GM12878 (cell line): ENCODE measurements around the gene SCRG1. TPM values are rescaled to one million over a fixed set of nuclear protein-coding genes. Genes with fewer than 3 reads are reported as not detected.

Source experiments
- ATAC-seq: fragments of 200-7000 bp; cut with Tn5 transposase; 3 replicates; pipeline ENCODE4 v1.9.1; 2020; ENCODE audit warnings: mild to moderate bottlenecking, moderate library complexity
- BruUV-seq: library from RNA; stranded (reverse); fragments of 400-500 nt; replicated peaks from 2 replicates; lab custom pipeline; 2021; lab: Mats Ljungman, UMichigan
- CTCF ChIA-PET: fragments of 300-600 bp; sonication (Branson Sonifier 250); formaldehyde crosslinking; extraction: SDS; loops from one replicate; lab custom pipeline; 2021; ENCODE audit warnings: inconsistent platforms; lab: Yijun Ruan, JAX
- POLR2A ChIA-PET: fragments of 350-600 bp; formaldehyde crosslinking; extraction: SDS; loops from one replicate; lab custom pipeline; 2021; ENCODE audit warnings: inconsistent platforms; lab: Charles Lee
- RAD21 ChIA-PET: fragments of 300-600 bp; sonication (Branson Sonifier 250); formaldehyde crosslinking; loops from one replicate; lab custom pipeline; 2023; ENCODE audit warnings: antibody characterized with exemption; ENCODE audit not compliant: unreplicated experiment; lab: Charles Lee
- SMC1A ChIA-PET: fragments of 300-600 bp; sonication (Branson Sonifier 250); formaldehyde crosslinking; loops from one replicate; lab custom pipeline; 2023; ENCODE audit not compliant: unreplicated experiment, uncharacterized antibody; lab: Charles Lee
- DNase-seq: peaks from one replicate; pipeline ENCODE4 v3.0.0-alpha.2; 2011; ENCODE audit warnings: low read depth, low spot score
- FAIRE-seq: peaks from 3 replicates; lab custom pipeline; 2011; peaks lifted over from hg19 to GRCh38; lab: Jason Lieb, UNC
- H2AFZ ChIP-seq: 2 replicates; pipeline ENCODE4 v1.6.0; 2011; ENCODE audit warnings: low read depth, low read length, control low read depth; ENCODE audit not compliant: control insufficient read depth
- H3K27ac ChIP-seq: 2 replicates; pipeline ENCODE4 v1.5.1; 2011; ENCODE audit warnings: control low read depth; ENCODE audit not compliant: control insufficient read depth, insufficient read depth
- H3K27me3 ChIP-seq, 2 experiments: replicated peaks in 1 of 2; 2 replicates each; pipeline versions ENCODE4 v1.6.0 to v1.6.1; 2011; ENCODE audit warnings: low read length in 1 of 2; ENCODE audit not compliant: control insufficient read depth in 2 of 2, insufficient read depth in 2 of 2
- H3K36me3 ChIP-seq, 2 experiments: 2 replicates each; pipeline ENCODE4 v1.5.1; 2011; ENCODE audit warnings: low read length in 1 of 2; ENCODE audit not compliant: control insufficient read depth in 2 of 2, insufficient read depth in 2 of 2
- H3K4me1 ChIP-seq: 2 replicates; pipeline ENCODE4 v1.6.1; 2011; ENCODE audit warnings: mild to moderate bottlenecking, low read length, moderate library complexity, mixed read lengths; ENCODE audit not compliant: control insufficient read depth, insufficient read depth
- H3K4me2 ChIP-seq: 2 replicates; pipeline ENCODE4 v1.6.0; 2011; ENCODE audit warnings: control low read depth; ENCODE audit not compliant: control insufficient read depth, insufficient read depth
- H3K4me3 ChIP-seq: fragments of 200-600 bp; sonication (generic); 2 replicates; pipeline ENCODE4 v1.5.1; 2016
- H3K79me2 ChIP-seq: 2 replicates; pipeline ENCODE4 v1.6.0; 2011; ENCODE audit warnings: low read length; ENCODE audit not compliant: control insufficient read depth, insufficient read depth
- H3K9ac ChIP-seq: 2 replicates; pipeline ENCODE4 v1.8.0; 2011; ENCODE audit warnings: low read length, control low read depth, mixed read lengths; ENCODE audit not compliant: control insufficient read depth, insufficient read depth
- H3K9me3 ChIP-seq: replicated peaks from 3 replicates; pipeline ENCODE4 v1.5.1; 2011; ENCODE audit warnings: mild to moderate bottlenecking, low read length; ENCODE audit not compliant: control insufficient read depth, insufficient read depth
- H4K20me1 ChIP-seq: 2 replicates; pipeline ENCODE4 v1.6.0; 2011; ENCODE audit not compliant: control insufficient read depth, insufficient read depth
- PAX8 ChIP-seq: fragments of 450-650 bp; IDR thresholded peaks from 2 replicates; pipeline ENCODE4 v1.6.1; 2017; ENCODE audit warnings: mild to moderate bottlenecking, moderate library complexity
- YBX1 ChIP-seq: fragments of 450-650 bp; IDR thresholded peaks from 2 replicates; pipeline ENCODE4 v1.6.1; 2016; ENCODE audit warnings: antibody characterized with exemption
- ZNF687 ChIP-seq: fragments of 450-650 bp; IDR thresholded peaks from 2 replicates; pipeline ENCODE4 v1.6.1; 2017; ENCODE audit warnings: mild to moderate bottlenecking, moderate library complexity
- WGBS: methylation state at CpG from one replicate; pipeline ENCODE4 v1.1.6; 2016; ENCODE audit warnings: low lambda C conversion rate; ENCODE audit not compliant: insufficient replicate concordance, insufficient coverage; ENCODE audit errors: missing lambda C conversion rate; 5-methylcytosine and 5-hydroxymethylcytosine counted together
- in situ Hi-C: fragments of 300-500 bp; cut with MboI; formaldehyde crosslinking; loops from 9 replicates; pipeline ENCODE4 v1.14.3; 2018; ENCODE audit warnings: mixed read lengths
- intact Hi-C: fragments of 100-400 bp; cut with micrococcal nuclease; formaldehyde crosslinking; loops from one replicate; pipeline ENCODE4 v1.14.2; 2022; ENCODE audit not compliant: unreplicated experiment
- polyA plus RNA-seq, 11 experiments: library from polyadenylated mRNA; depleted of rRNA in 4 of 11; unstranded in 6 of 11; stranded (reverse) in 5 of 11; fragments of >200 nt; fragmentation: Nextera tagmentation in 4 of 11; fragmentation: Illumina TruSeq in 1 of 11; extraction: Ambion mirVana in 4 of 11; extraction: Trizol in 1 of 11; gene quantifications; 1 replicate in 1 of 11; 2 replicates in 10 of 11; pipeline versions ENCODE4 v1.2.1 to v1.2.3, GENCODE V29; 2011 to 2016; ENCODE audit warnings: inconsistent platforms in 2 of 11, missing spikeins in 2 of 11, low read depth in 1 of 11
- total RNA-seq, 4 experiments: library from RNA; depleted of rRNA in 3 of 4; stranded (reverse); fragments of >200 nt in 3 of 4; fragmentation: Illumina TruSeq in 1 of 4; extraction: Trizol in 1 of 4; gene quantifications; 2 replicates each; pipeline versions ENCODE4 v1.2.1 to v1.2.3, GENCODE V29; 2013 to 2021

The SCRG1 gene
- total and polyA plus RNA-seq, 10 of the 15 experiments (the other 5 are each of a cell fraction or from before 2014, with no cell fraction given), result 0.02 to 0.58 (median 0.54) TPM; not detected in 7

- H3K4me3 ChIP-seq, result no peak overlapping the region
- RAD21 ChIA-PET, result interaction anchor here (0.9 to 7.5 kb wide), 3 partner anchors 41 to 400 kb away, joined by 3 to 60 read pairs (median 6); no protein-coding TSS in a partner anchor
- 19% methylated on average over 1 of the region's 1 CpG for WGBS
- TF ChIP-seq YBX1 (no peak), PAX8 (no peak), ZNF687 (no peak)
- TF ChIP-seq, all 136 proteins: peak for 0
- ATAC-seq (no peak), DNase-seq (no peak), FAIRE-seq (no peak)
- Histone ChIP-seq H3K36me3 (no peaks in the 10 kb centered on the region), H3K4me1 (no peaks in the 10 kb centered on the region), H3K9me3 (no peaks in the 10 kb centered on the region), H3K27ac (no peak overlapping the region), H3K9ac (no peak overlapping the region), H3K4me2 (no peak overlapping the region), H2AFZ (no peak overlapping the region), H3K27me3 (no peaks in the 10 kb centered on the region), H4K20me1 (no peaks in the 10 kb centered on the region), H3K79me2 (no peaks in the 10 kb centered on the region)
- in situ Hi-C loops (no loop called here), intact Hi-C loops (no loop called here)
- ChIA-PET SMC1A (interaction anchor here (0.8 to 7.7 kb wide), 12 partner anchors 9 to 399 kb away, joined by 3 to 84 read pairs (median 5); partner anchors contain the start of gene HMGB2), CTCF (interaction anchor here (0.6 to 8.6 kb wide), 16 partner anchors 9 to 125 kb away, joined by 3 to 113 read pairs (median 3); no protein-coding TSS in a partner anchor), POLR2A (interaction anchor here (1.5 to 2.0 kb wide), 4 partner anchors 10 to 80 kb away, joined by 3 to 7 read pairs (median 4); no protein-coding TSS in a partner anchor)
- BruUV-seq, result no TSS peak
Measured at GRCh38 chr4:173413036-173413435, 14.1 kb upstream of the SCRG1 start.
